Mesenchymal stem cell (in vitro differentiated cells and primary cell): ENCODE data around the gene ECI1.

Experiments used
- DNase-seq: peaks from one replicate; pipeline ENCODE4 v3.0.0-alpha.2; 2013
- H2AFZ ChIP-seq: one replicate; pipeline ENCODE4 v1.6.1; 2013; ENCODE audit warnings: low read depth, mild to moderate bottlenecking, control low read depth, inconsistent platforms, low read length, moderate library complexity
- H2AK5ac ChIP-seq: 2 replicates; pipeline ENCODE4 v1.6.1; 2013; ENCODE audit warnings: low read length, moderate library complexity, mild to moderate bottlenecking, inconsistent platforms; ENCODE audit not compliant: severe bottlenecking
- H2BK120ac ChIP-seq: one replicate; pipeline ENCODE4 v1.6.1; 2013; ENCODE audit warnings: low read depth, mild to moderate bottlenecking, inconsistent platforms, low read length, moderate library complexity
- H2BK12ac ChIP-seq, 2 experiments: one replicate each; pipeline ENCODE4 v1.6.1; 2013; ENCODE audit warnings: inconsistent platforms in 2 of 2, low read length in 2 of 2, mild to moderate bottlenecking in 2 of 2, moderate library complexity in 2 of 2, control low read depth in 1 of 2
- H2BK15ac ChIP-seq: one replicate; pipeline ENCODE4 v1.6.1; 2013; ENCODE audit warnings: mild to moderate bottlenecking, low read depth, inconsistent platforms; ENCODE audit not compliant: poor library complexity, severe bottlenecking
- H2BK5ac ChIP-seq: 2 replicates; pipeline ENCODE4 v1.6.1; 2013; ENCODE audit warnings: low read depth, mild to moderate bottlenecking, low read length, control low read depth, inconsistent platforms; ENCODE audit not compliant: poor library complexity, severe bottlenecking
- H3K14ac ChIP-seq, 2 experiments: one replicate each; pipeline ENCODE4 v1.6.1; 2013; ENCODE audit warnings: inconsistent platforms in 2 of 2, low read length in 2 of 2, control low read depth in 1 of 2, mild to moderate bottlenecking in 1 of 2, moderate library complexity in 1 of 2
- H3K18ac ChIP-seq, 2 experiments: one replicate each; pipeline ENCODE4 v1.6.1; 2013; ENCODE audit warnings: inconsistent platforms in 2 of 2, low read length in 2 of 2, control low read depth in 1 of 2, low read depth in 1 of 2, mild to moderate bottlenecking in 1 of 2
- H3K23ac ChIP-seq, 2 experiments: one replicate each; pipeline ENCODE4 v1.6.1; 2013; ENCODE audit warnings: inconsistent platforms in 2 of 2, low read length in 2 of 2, mild to moderate bottlenecking in 2 of 2, moderate library complexity in 2 of 2, control low read depth in 1 of 2
- H3K27ac ChIP-seq: 2 replicates; pipeline ENCODE4 v1.5.1; 2013; ENCODE audit warnings: mild to moderate bottlenecking, moderate library complexity, low read length, control low read depth, inconsistent platforms; ENCODE audit not compliant: poor library complexity, severe bottlenecking
- H3K27me3 ChIP-seq, 2 experiments: 2 replicates each; pipeline versions ENCODE4 v1.6.1 to v1.7.0; 2013; ENCODE audit warnings: low read length in 2 of 2, mild to moderate bottlenecking in 2 of 2, moderate library complexity in 2 of 2, control low read depth in 1 of 2, inconsistent platforms in 1 of 2; ENCODE audit not compliant: control insufficient read depth in 1 of 2, insufficient read depth in 1 of 2
- H3K36me3 ChIP-seq, 2 experiments: 2 replicates each; pipeline versions ENCODE4 v1.6.1 to v1.7.0; 2013; ENCODE audit warnings: low read length in 2 of 2, control low read depth in 1 of 2, inconsistent platforms in 1 of 2, low read depth in 1 of 2, mild to moderate bottlenecking in 1 of 2; ENCODE audit not compliant: insufficient read depth in 2 of 2, control insufficient read depth in 1 of 2
- H3K4ac ChIP-seq, 2 experiments: one replicate each; pipeline ENCODE4 v1.6.1; 2013; ENCODE audit warnings: inconsistent platforms in 2 of 2, low read length in 2 of 2, mild to moderate bottlenecking in 2 of 2, moderate library complexity in 2 of 2, control low read depth in 1 of 2, low read depth in 1 of 2
- H3K4me1 ChIP-seq: 2 replicates; pipeline ENCODE4 v1.6.1; 2013; ENCODE audit warnings: low read depth, low read length, control low read depth; ENCODE audit not compliant: control insufficient read depth, insufficient read depth
- H3K4me2 ChIP-seq: 2 replicates; pipeline ENCODE4 v1.6.1; 2013; ENCODE audit warnings: low read length, mild to moderate bottlenecking, inconsistent platforms; ENCODE audit not compliant: poor library complexity, severe bottlenecking
- H3K4me3 ChIP-seq, 2 experiments: 2 replicates each; pipeline versions ENCODE4 v1.5.1 to v1.7.0; 2013; ENCODE audit warnings: low read length in 2 of 2, mild to moderate bottlenecking in 2 of 2, control low read depth in 1 of 2, low read depth in 1 of 2; ENCODE audit not compliant: insufficient read depth in 1 of 2
- H3K79me1 ChIP-seq: replicated peaks from 2 replicates; pipeline ENCODE4 v1.6.1; 2013; ENCODE audit warnings: mild to moderate bottlenecking, control low read depth, low read length, inconsistent platforms; ENCODE audit not compliant: poor library complexity, severe bottlenecking
- H3K9ac ChIP-seq: 2 replicates; pipeline ENCODE4 v1.7.0; 2013; ENCODE audit warnings: mild to moderate bottlenecking, low read length, moderate library complexity
- H3K9me3 ChIP-seq: 2 replicates; pipeline ENCODE4 v1.7.0; 2013; ENCODE audit warnings: mild to moderate bottlenecking, low read length; ENCODE audit not compliant: control insufficient read depth
- H4K8ac ChIP-seq: one replicate; pipeline ENCODE4 v1.6.1; 2013; ENCODE audit warnings: inconsistent platforms, mild to moderate bottlenecking, low read length, moderate library complexity
- H4K91ac ChIP-seq: one replicate; pipeline ENCODE4 v1.6.1; 2013; ENCODE audit warnings: mild to moderate bottlenecking, low read length, inconsistent platforms
- WGBS: methylation state at CpG from one replicate; pipeline ENCODE4 v1.1.7; 2013; ENCODE audit warnings: mixed read lengths; 5-methylcytosine and 5-hydroxymethylcytosine counted together

The ECI1 gene

DNA sequence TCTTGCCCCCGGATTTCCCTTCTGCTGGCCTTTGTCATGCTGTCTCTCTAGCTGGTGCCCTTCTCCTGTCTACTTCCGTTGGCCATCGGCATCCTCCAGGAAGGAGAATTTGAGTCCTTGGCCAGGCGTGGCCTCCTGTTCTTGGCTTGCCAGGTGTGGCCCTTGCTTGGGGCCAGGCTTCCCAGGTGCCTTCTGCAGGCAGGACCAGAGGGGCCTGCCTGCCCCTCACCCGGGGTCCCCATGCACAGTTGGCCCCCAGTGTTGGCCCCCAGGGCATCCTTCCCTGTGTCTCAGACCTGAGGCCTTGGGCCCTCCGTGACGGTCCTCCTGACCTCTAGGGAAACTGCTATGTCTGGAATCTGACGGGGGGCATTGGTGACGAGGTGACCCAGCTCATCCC, 43.5 kb downstream of the ECI1 start:
- Histone ChIP-seq H3K14ac (no peak overlapping the region), H3K9me3 (no peaks in the 10 kb centered on the region), H2BK12ac (no peak overlapping the region), H4K8ac (no peak overlapping the region), H2AK5ac (no peak overlapping the region), H2AFZ (no peak overlapping the region), H3K4me2 (no peak overlapping the region), H2BK5ac (no peak overlapping the region), H2BK15ac (peak overlapping the region; percentile 49), H3K4me1 (peaks cover 41% of the 10 kb centered on the region), H4K91ac (no peak overlapping the region), H3K9ac (no peak overlapping the region), H3K36me3 (peaks cover 31 to 66% of the 10 kb centered on the region in 2 experiments), H3K18ac (no peak overlapping the region), H3K4ac (no peak overlapping the region), H3K4me3 (no peak overlapping the region), H3K27me3 (no peaks in the 10 kb centered on the region), H3K23ac (no peak overlapping the region), H3K27ac (no peak overlapping the region), H2BK120ac (no peak overlapping the region), H3K79me1 (peaks cover 38% of the 10 kb centered on the region)
- 96% methylated on average over 9 of the region's 9 CpGs for WGBS
- DNase-seq, result no peak

GRCh38 chr16:2206780-2207433, 44.5 kb downstream of the ECI1 start:
- no peak for DNase-seq

GRCh38 chr16:2206420-2206779, 45.0 kb downstream of the ECI1 start:
- Histone ChIP-seq H2BK5ac (no peak overlapping the region), H2AFZ (no peak overlapping the region), H3K27ac (no peak overlapping the region), H2BK120ac (no peak overlapping the region), H3K27me3 (no peaks in the 10 kb centered on the region), H2BK12ac (peak overlapping the region in 1 of 2 experiments; percentile 94), H3K4ac (peak overlapping the region; percentile 96 to 99), H3K79me1 (peaks cover 26% of the 10 kb centered on the region), H3K9ac (peak overlapping the region; percentile 97), H3K4me1 (peaks cover 27% of the 10 kb centered on the region), H2BK15ac (no peak overlapping the region), H3K9me3 (no peaks in the 10 kb centered on the region), H2AK5ac (peak overlapping the region; percentile 39), H3K23ac (peak overlapping the region in 1 of 2 experiments; percentile 16), H3K18ac (peak overlapping the region; percentile 85 to 96), H3K14ac (peak overlapping the region in 1 of 2 experiments; percentile 97), H3K4me3 (peak overlapping the region; percentile 92 to 94), H4K91ac (peak overlapping the region; percentile 97), H3K36me3 (peaks cover 26 to 52% of the 10 kb centered on the region in 2 experiments), H4K8ac (peak overlapping the region; percentile 41), H3K4me2 (peak overlapping the region; percentile 96)
- no peak for DNase-seq
- 90% methylated on average over 18 of the region's 18 CpGs for WGBS

More at GRCh38 chr16:2206780-2207433, 44.5 kb downstream of the ECI1 start:
- Histone ChIP-seq H3K14ac (no peak overlapping the region), H3K18ac (no peak overlapping the region), H3K9ac (peak overlapping the region; percentile 22), H2AK5ac (no peak overlapping the region), H3K79me1 (peaks cover 30% of the 10 kb centered on the region), H3K27me3 (no peaks in the 10 kb centered on the region), H2BK12ac (no peak overlapping the region), H4K91ac (no peak overlapping the region), H3K9me3 (no peaks in the 10 kb centered on the region), H2BK15ac (no peak overlapping the region), H2AFZ (no peak overlapping the region), H4K8ac (peak overlapping the region; percentile 41), H3K27ac (no peak overlapping the region), H2BK120ac (no peak overlapping the region), H3K4me3 (peak overlapping the region in 1 of 2 experiments; percentile 94), H3K4ac (no peak overlapping the region), H3K4me2 (no peak overlapping the region), H3K23ac (no peak overlapping the region), H2BK5ac (no peak overlapping the region), H3K4me1 (peaks cover 31% of the 10 kb centered on the region), H3K36me3 (peaks cover 26 to 56% of the 10 kb centered on the region in 2 experiments)
- 96% methylated on average over 23 of the region's 23 CpGs for WGBS

GRCh38 chr16:2205967-2206313, 45.4 kb downstream of the ECI1 start:
- H3K23ac ChIP-seq, result peak overlapping the region in 1 of 2 experiments; percentile 67
- H3K27ac ChIP-seq, result peak overlapping the region; percentile 16
- H3K4me3 ChIP-seq, result peak overlapping the region; percentile 92 to 94
- peak overlapping the region in 1 of 2 experiments; percentile 94 for H2BK12ac ChIP-seq
- H3K9ac ChIP-seq, result peak overlapping the region; percentile 97
- H2AFZ ChIP-seq, result peak overlapping the region; percentile 62
- peak overlapping the region in 1 of 2 experiments; percentile 97 for H3K14ac ChIP-seq
- H2BK120ac ChIP-seq, result peak overlapping the region; percentile 77
- peaks cover 26 to 52% of the 10 kb centered on the region in 2 experiments for H3K36me3 ChIP-seq
- H3K4me2 ChIP-seq, result peak overlapping the region; percentile 96
- H4K91ac ChIP-seq, result peak overlapping the region; percentile 97
- peak overlapping the region; percentile 55 for H2BK15ac ChIP-seq
- H2AK5ac ChIP-seq, result peak overlapping the region; percentile 93
- H3K9me3 ChIP-seq, result no peaks in the 10 kb centered on the region
- H2BK5ac ChIP-seq, result no peak overlapping the region
- DNase-seq, result no peak
- H4K8ac ChIP-seq, result peak overlapping the region; percentile 92
- peaks cover 26% of the 10 kb centered on the region for H3K79me1 ChIP-seq
- WGBS, result 50% methylated on average over 16 of the region's 16 CpGs
- H3K4me1 ChIP-seq, result peaks cover 25% of the 10 kb centered on the region
- peak overlapping the region; percentile 96 to 99 for H3K4ac ChIP-seq
- no peaks in the 10 kb centered on the region for H3K27me3 ChIP-seq
- peak overlapping the region; percentile 85 to 96 for H3K18ac ChIP-seq
